ENCODE results near the gene STEAP1B.

STEAP1B gene

GRCh38 chr7:22397981-22398380, 102.0 kb downstream of the STEAP1B start:
- DNase-seq, result no peak

- no peak for DNase-seq
Observed at GRCh38 chr7:22395222-22395621, 104.8 kb downstream of the STEAP1B start.

- no peak for DNase-seq
Observed at GRCh38 chr7:22394739-22395138, 105.2 kb downstream of the STEAP1B start.

- no peak for DNase-seq
Observed at GRCh38 chr7:22393913-22394729, 105.9 kb downstream of the STEAP1B start.

GRCh38 chr7:22390516-22390915, 109.5 kb downstream of the STEAP1B start:
- no peak for DNase-seq

GRCh38 chr7:22389892-22390291, 110.1 kb downstream of the STEAP1B start:
- no peak for DNase-seq

GRCh38 chr7:22387583-22387982, 112.4 kb downstream of the STEAP1B start:
- no peak for DNase-seq

GRCh38 chr7:22386865-22387264, 113.1 kb downstream of the STEAP1B start:
- no peak for DNase-seq

GRCh38 chr7:22386206-22386858, 113.7 kb downstream of the STEAP1B start:
- no peak for DNase-seq

- no peak for DNase-seq
Observed at GRCh38 chr7:22385326-22385725, 114.7 kb downstream of the STEAP1B start.

- DNase-seq, result no peak
Observed at GRCh38 chr7:22380333-22380732, 119.7 kb downstream of the STEAP1B start.

- no peak for DNase-seq
Observed at GRCh38 chr7:22378199-22378980, 121.6 kb downstream of the STEAP1B start.

- DNase-seq, result no peak
Observed at GRCh38 chr7:22377703-22378102, 122.3 kb downstream of the STEAP1B start.

- DNase-seq, result no peak
Observed at GRCh38 chr7:22375359-22376048, 124.5 kb downstream of the STEAP1B start.

GRCh38 chr7:22373911-22374310, 126.1 kb downstream of the STEAP1B start:
- DNase-seq, result no peak

- no peak for DNase-seq
Observed at GRCh38 chr7:22373388-22373787, 126.6 kb downstream of the STEAP1B start.

- DNase-seq, result no peak
Observed at GRCh38 chr7:22372863-22373262, 127.1 kb downstream of the STEAP1B start.

GRCh38 chr7:22371878-22372277, 128.1 kb downstream of the STEAP1B start:
- DNase-seq, result no peak
